Peyer's patch (tissue), 4 donors: ENCODE measurements around the gene PCP4.

Experiments used
- CTCF ChIP-seq, 6 experiments: fragments of 450-650 bp in 4 of 6; fragments of 200-600 bp in 2 of 6; sonication (generic) in 1 of 6; IDR thresholded peaks; one replicate each; pipeline ENCODE4 v1.5.1; 2017 to 2019; ENCODE audit warnings: antibody characterized with exemption in 6 of 6, mild to moderate bottlenecking in 3 of 6, moderate library complexity in 1 of 6
- POLR2A ChIP-seq, 2 donors: fragments of 450-650 bp; IDR thresholded peaks; one replicate each; pipeline ENCODE4 v1.5.1; 2017; ENCODE audit warnings: antibody characterized with exemption in 2 of 2, mild to moderate bottlenecking in 2 of 2, moderate library complexity in 2 of 2

- TF ChIP-seq CTCF (IDR thresholded peaks at IDR 0.05) (no peak), POLR2A (IDR thresholded peaks at IDR 0.05) (no peak)
Measured at GRCh38 chr21:39842741-39843459, 24.3 kb upstream of the PCP4 start.
